ENCODE results near the gene HDAC10.
"Not testable (repeated sequence)": the region's sequence is repeated elsewhere in the genome, so short reads cannot be mapped to it uniquely, and the experiment has no call there.

HDAC10 gene

DNA sequence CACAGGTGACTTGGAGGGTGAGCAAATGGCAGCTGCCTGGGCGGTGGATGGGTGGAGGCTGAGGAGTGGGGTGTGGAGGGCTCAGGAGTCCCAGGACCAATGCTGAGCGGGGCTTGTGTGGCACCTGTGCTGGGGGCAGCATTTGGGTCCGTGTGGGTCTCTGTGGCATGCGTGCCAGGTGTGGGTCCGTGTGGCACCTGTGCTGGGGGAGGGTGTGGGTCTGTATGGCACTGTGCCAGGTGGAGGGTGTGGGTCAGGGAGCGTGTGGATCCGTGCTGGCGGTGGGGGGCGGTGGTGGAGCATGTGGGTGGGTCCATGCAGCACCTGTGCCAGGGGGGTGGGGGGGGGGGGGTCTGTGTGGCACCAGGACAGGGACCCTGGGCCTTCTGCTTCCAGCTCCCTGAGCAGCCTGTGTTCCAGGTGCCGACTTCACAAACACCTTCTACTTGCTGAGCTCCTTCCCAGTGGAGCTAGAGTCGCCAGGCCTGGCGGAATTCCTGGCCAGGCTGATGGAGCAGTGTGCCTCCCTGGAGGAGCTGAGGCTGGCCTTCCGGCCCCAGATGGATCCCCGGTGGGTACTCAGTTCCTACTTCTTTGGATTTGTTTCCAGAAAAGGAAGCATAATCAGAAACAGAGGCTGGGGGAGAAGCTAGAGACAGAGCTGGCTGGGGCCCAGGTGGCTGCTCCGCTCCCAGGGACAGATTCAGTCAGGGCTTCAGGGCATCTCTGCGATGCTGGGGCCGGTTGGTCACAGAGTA, 35.6 kb downstream of the HDAC10 start:
- DNase-seq = no peak

DNA sequence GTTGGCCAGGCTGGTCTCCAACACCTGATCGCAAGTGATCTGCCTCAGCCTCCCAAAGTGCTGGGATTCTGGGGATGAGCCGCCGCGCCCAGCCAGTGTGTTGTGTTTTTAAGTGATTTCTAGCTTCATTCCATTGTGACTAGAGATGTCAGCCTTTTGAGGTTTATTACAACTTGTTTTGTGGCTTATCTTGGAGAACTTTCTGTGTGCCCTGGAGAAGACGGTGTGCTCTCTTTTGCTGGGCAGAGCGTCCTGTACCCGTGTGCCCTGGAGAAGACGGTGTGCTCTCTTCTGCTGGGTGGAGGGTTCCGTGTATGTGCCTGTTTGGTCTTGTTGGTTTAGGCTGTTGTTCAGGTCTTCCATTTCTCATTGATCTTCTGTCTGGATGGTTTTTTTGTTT, 37.8 kb downstream of the HDAC10 start:
- peak; percentile 56 for DNase-seq

DNA sequence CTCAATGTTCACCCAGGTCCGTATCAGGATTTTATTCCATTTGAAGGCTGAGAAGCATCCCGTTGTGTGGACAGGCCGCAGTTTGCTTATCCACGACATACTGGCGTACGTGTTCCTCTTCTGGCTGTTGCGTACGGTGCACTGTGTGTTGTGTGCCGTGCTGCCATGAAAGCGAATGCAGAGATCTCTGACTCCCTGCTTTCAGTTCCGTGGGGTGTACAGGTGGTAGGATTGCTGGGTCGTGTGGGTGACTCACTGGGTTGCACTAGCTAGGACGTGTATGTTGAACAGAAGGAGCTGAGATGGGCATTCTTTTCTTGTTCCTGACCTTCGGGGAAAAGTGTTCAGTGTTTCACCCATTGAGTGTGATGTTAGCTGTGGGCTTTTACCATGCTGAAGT, 39.9 kb downstream of the HDAC10 start:
- DNase-seq = no peak

DNA sequence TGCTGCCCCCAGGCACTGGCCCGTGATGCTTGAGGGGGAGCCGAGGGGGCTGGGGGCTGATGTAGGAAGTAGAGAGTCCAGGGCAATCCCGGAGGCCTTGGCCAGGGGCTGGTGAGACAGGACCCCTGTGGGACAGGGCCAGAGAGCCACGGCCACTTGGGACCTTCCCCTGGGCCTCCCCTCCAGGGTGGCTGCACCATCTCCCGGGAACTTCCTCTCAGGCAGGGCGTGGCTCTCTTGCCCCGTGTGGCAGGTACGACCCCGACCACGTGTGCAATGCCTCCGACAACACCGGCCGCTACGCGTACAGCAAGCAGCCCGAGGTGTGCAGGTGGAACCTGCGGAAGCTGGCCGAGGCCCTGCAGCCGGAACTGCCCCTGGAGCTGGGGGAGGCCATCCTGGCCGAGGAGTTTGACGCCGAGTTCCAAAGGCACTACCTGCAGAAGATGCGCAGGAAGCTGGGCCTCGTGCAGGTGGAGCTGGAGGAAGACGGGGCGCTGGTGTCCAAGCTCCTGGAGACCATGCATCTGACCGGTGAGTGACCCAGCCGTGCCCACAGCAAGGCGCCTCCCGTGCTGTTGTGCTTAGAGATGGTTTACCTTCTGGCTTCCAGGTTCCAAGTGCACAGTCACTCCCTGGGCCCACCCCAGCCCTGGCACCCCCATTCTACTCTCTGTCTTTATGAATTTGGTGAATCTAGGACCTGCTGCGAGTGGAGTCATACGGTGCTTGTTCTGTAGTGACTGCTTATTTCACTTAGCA, 40.5 kb downstream of the HDAC10 start:
- DNase-seq = no peak

DNA sequence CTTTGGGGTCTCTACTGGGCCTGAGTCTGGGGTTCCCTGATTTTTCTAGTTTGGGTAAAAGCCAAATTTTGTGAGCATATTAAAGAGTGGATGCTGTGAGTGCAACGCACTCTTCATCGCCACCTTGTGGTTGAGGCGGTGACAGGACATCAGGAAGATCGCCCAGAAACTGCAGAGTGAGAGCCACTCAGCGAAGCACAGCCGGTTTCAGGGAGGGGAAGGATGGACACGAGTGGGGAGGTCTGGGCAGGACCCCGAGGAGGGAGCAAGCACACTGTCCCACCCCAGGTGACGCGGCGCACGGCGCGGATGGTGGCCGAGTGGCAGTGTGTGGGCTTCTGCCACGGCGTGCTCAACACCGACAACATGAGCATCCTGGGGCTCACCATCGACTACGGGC, 41.2 kb downstream of the HDAC10 start:
- DNase-seq = peak; percentile 86

DNA sequence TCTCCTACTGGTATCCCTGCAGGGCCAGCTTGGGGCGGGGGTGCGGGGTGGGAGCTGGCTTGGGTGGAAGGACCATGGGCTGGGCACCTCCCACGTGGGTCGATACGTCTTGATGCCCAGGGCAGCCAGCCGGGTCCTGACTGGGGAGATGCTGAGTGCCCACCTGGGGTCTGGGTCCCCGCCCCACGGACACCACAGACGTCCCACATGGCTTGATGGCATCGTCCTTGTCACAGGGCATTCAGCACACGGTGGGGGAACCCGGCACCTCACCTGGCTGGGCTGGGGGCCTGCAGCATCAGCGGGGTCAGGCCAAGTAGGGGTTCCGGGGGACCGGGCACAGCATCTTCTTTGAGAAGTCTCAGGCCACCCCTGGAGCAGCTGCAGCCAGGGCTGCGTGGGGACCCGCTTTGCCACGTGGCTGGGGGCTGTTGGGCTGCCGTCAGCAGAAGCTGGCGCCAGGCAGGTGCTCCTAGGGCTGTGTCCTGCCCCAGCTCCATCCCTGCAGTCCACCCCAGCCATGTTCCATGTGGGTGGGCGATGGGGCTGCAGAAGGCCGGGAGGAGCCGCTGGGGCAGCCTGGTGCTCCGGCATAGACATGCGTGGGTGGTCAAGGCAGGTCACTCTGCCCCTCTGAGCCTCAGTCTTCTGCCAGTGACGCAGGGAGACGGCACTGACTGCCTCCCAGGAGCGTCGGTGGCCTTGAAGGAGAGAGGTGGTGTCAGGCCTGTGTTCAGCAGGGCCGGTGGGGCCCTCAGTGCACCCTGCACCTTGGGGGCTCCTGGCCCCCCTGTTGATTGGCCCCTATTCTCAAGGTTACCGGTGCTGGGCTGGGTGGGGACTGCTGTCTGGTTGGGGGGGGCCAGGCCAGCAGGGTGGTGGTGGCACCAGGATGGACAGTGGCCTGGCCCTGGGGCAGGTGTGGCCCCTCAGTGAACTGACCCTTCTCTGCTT, 41.8 kb downstream of the HDAC10 start:
- no peak for DNase-seq

DNA sequence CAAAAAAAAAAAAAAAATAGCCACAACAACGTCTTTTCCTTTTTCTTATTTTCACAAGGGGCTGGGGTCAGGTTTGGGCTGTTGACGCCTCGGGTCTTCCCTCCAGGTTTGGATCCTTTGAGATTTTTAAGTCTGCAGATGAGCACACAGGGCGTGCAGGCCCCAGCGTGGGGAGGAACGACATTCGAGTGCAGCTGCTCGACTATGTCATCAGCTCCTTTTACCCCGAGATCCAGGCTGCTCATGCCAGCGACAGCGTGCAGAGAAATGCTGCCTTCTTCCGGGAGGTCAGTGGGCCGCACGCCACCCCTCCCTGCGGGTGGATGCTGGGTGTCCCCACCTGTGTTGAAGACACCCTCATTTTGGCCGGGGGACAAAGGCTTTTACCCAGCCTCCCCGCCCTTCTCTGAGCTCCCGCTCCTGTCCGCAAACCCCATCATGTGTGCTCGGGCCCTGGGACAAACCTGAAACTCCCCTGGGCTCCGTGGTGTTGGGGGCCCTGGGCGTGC, 42.6 kb downstream of the HDAC10 start:
- DNase-seq = no peak

DNA sequence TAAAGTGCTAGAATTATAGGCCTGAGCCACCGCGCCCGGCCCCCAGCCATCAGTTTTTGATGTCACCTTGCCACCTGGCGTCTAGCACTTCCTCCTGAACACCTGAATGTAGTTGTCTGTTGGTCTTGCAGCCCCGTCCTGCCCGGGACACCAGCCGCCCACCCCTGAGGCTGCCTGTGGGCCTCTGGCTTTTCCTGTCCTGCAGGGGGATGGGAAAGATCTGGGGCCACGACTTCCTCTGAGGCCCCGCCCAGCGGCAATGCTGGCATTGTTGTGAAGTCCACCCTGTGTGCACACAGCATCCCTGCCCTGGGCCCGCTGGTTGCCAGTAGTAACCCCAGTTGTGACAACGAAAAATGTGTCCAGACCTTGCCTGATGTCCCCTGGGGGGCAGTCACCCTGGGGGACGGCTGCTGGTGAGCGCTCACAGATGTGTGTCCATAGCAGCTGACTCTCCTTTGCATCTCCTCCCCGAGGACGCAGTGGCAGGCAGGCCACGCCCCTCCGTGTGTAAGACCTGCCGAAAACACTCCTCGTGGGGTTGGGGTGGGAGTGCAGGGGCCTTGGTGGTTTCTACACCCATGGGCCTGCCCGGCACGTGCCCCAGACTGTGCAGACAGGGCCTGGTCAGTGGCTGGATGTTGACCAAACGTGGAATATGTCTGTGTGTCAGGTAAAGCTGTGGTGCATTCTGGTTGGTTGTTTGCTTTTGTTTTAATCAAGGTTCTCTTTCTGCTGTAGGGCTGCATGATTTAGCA, 43.5 kb downstream of the HDAC10 start:
- no peak for DNase-seq

DNA sequence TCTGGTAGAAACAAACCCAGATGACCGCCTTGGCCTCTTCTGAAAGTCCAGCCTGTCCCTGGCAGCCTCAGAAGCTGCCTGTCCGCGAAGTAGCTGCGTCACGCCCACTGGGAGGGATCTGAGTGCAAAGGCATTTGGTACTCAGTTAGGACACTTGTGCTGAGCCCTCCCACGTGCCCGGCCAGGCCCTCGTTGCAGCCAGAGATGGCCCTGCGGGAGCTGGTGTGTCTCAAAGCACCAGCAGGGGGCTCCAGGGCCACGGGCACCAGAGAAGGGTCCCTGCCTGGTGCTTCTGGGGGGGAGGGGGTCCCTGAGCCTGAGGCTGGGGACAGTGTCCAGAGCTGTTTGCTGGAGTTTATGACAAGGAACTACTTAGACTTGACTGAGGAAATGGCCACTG, 44.5 kb downstream of the HDAC10 start:
- peak; percentile 61 for DNase-seq

DNA sequence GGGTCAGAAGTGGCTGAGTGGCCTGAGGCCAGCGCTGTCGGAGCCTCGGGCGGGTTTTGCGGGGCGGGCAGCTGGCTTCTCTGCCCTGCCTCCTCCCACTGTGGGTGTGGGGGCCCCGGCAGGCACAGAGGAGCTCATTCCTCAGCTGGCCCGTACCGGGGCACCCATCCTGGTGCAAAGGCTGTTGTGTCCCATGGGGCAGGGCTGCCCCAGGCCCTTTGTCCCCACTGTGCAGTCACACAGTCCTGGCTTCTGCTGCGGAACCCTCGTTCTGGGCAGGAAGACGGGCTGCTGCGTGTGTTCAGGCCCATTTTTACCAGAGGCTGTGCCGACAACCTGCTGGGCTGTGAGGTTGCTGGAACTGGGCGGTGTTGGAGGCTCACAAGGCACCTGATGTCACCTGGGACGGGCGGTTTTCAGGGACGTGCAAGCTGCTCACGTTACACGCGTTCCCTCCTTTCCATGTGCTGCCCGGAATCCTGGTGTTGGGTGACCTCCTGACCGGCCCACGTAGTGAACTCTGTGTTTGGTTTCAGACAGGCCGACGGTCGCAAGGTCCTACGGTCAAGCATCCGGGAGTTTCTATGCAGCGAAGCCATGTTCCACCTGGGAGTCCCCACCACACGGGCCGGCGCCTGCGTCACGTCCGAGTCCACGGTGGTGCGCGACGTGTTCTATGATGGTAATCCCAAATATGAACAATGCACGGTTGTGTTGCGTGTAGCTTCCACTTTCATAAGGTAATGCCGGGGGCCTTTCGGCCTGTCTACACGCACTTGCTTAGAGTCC, 45.1 kb downstream of the HDAC10 start:
- no peak for DNase-seq

DNA sequence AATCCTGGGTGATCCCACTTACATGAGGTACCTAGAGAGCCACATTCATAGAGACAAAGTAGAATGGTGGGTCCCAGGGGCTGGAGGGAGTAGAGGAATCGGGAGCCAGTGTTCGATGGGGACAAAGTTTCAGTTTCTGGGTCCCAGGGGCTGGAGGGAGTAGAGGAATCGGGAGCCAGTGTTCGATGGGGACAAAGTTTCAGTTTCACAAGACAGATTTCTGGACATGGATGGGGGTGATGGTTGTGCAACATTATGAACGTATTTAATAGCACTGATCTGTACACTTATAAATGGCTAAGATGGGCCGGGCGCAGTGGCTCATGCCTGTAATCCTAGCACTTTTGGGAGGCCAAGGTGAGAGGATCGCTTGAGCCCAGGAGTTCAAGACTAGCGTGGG, 46.1 kb downstream of the HDAC10 start:
- not testable (repeated sequence) for DNase-seq

DNA sequence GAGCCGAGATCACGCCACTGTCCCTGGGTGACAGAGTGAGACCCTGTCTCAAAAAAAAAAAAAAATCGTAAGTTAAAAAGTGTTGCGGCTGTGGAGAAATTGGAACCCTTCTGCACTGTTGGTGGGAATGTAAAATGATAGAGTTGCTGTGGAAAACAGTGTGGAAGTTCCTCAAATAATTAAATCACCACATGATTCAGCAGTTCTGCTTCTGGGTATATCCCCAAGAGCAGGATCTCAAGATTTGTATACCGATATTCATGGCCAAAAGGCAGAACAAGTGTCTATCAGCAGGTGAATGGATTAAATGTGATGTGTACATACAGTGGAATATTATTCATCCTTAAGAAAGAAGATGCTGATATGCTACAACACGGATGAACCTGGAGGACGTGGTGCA, 46.5 kb downstream of the HDAC10 start:
- DNase-seq = no peak

DNA sequence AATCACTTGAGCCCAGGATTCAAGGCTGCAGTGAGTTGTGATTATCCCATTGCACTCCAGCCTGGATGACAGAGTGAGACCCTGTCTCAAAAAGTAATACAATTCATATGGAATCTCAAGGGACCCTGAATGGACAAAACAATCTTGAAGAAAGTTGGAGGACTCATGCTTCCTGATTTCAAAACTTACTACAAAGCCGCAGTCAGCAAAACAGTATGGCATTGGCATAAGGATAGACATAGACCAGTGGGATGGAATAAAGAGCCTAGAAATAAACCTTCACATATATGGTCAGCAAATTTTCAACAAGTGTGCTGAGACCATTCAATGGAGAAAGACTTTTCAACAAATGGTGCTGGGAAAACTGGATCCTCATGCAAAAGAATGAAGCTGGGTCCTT, 47.8 kb downstream of the HDAC10 start:
- no peak for DNase-seq

DNA sequence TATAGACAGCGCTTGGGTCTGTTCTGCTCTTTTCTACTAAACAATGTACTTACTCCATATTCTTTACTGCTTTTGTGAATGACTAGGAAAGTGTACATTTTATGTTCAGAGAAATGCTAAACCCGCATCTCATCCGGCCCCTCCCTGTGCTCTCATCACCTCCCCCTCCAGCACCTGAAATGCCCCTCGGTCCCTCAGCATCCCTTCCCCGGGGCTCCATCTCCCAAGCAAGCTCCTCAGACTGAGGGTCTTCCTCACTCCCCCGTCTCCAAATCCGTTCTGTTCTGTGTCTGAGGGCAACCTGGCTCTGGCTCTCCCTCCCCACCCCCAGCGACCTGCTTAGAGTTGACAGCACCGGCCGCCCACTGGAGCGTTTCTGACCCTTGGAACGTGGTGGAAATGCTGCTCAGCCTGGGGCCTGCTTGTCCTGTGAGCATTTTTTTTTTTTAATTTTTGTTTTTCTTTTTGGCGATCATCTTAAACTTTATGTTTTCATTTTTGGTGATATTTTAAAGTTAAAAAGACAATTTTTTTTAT, 48.9 kb downstream of the HDAC10 start:
- no peak for DNase-seq

DNA sequence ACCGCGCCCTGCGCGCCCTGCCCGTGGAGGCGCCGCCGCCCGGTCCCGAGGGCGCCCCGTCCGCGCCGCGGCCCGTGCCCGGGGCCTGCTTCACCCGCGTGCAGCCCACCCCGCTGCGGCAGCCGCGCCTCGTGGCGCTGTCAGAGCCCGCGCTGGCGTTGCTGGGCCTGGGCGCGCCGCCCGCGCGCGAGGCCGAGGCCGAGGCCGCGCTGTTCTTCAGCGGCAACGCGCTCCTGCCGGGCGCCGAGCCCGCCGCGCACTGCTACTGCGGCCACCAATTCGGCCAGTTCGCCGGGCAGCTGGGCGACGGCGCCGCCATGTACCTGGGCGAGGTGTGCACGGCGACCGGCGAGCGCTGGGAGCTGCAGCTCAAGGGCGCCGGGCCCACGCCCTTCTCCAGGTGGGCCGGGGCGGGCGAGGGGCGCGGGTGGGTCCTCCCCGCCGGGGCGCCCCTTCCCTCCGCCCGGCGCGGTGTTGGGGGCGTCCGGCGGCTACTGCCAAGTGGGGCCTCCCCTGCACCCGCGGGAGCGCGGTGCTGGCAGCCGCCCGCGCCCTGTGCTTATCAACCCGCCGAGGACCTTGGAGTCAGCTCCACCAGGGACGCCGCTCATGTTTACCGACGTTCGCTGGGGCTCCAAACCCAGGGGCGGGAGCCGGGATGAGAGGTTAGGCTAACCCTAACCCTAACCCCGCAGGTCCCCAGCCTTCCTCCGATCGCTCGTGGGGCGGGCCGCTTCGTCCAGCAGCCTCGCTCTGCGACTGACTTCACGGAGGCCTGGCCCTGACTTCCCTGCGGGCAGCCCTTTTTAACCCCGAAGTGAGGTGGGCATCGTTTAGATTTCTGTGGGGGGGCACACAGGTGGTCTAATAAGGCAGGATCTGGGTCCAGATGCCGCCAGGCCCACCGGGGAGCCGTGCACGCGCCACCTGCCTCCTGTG, 49.6 kb downstream of the HDAC10 start:
- peak; percentile 62 for DNase-seq

DNA sequence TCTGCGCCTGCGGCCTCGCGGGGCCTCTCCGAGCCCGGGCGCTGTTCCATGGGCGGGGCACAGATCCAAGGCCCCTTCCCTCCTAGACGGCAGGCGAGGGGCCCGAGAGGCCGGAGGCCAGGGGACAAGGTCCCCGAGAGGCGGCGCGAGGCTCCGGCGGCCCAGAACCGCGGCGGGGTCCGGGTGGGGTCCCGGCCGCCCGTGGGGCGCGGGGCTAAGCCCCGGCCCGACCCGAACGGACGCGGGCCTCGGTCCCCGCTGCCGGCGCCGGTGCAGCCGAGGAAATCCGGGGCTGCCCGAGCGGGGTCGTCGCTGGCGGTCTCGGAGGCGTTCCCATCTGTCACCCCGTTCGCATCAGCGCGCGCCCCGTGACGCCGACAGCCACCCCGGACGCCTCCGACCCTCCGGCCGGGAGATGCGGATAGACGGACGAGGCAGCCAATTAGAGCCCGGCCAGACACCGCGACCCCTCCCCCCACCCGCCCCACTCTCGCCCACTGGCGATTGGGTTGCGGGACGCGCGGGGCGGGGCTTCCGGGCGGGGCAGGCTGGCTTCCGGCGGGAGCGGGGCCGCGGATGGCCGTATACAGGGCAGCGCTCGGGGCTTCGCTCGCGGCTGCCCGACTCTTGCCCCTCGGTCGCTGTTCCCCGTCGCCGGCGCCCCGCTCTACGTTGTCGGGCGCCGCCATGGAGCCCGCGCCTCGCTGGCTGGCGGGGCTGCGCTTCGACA, 50.4 kb downstream of the HDAC10 start, which contains the start of gene SELENOO:
Gene SELENOO (plus strand): TSS at position 551 of the 730 bp plus-strand sequence. CDS start 26 bp downstream, at position 577.
- peak; percentile 96 for DNase-seq

DNA sequence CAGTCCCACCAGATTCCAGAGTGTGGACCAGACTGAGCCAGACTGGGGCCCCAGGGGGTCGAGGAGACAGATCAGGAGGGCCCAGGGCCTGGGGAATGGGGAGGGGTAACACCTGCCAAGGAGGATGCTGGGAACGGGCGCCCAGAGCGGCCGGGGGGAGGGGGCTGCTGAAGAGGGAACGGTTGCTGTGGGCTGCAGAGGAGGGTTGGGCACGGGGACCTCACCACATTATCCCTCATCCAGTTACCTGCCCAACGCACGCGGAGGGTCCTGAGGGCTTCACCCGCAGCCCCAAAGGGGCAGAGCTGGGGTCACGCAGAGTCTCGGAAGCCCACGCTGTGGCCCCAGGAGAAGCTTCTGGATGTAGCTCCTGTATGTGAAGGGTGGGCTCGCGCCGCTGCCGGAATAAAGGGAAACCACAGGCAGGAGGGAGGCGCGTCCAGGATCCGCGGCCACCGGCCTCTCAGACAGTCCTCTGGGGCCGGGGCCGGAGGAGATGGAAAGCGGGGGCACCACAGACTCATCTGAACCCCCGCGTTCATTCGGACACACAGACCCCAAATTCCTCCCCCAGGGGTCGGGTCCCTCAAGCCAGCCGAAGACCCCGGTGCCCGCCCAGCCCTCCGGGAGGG, 51.1 kb downstream of the HDAC10 start:
- peak; percentile 44 for DNase-seq

DNA sequence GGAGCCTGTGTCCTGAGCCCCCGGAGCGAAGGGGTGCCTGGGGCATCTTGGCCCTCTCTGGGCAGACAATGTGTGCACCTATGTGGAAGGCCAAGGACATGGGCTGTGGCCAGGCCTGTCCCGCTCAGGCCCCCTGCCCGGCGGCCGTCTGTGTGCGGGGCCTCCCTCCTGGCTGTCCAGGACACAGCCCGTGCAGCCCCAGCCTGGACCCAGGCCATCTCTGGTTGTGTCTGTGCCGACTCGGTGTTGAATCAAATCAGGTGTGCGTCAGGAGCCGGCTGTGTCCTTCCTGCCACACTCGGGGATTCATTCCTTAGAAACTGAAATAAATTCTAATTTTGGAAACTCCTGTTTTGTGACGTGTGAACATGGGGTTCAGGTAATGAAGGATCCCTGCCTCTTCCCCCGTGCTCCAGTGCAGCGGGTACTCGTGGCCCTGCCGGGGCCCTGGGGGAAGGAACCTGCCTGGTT, 51.8 kb downstream of the HDAC10 start:
- no peak for DNase-seq
